Measurements from ENCODE around the gene TRIM34. TPM values are rescaled to one million over a fixed set of nuclear protein-coding genes. Genes with fewer than 3 reads are reported as not detected.

The TRIM34 gene
- total and polyA plus RNA-seq, 2 of the 4 experiments (the other 2 are of a cell fraction): 6.1 to 8.6 TPM

- in situ Hi-C loops (cut with MboI; ENCODE audit: low sequenced_read_pairs) (no loop called here), dilution Hi-C loops (cut with HindIII; ENCODE audit: low sequenced_read_pairs, unreplicated experiment) (no loop called here), intact Hi-C loops (cut with micrococcal nuclease) (no loop called here)
- peak overlapping the region; percentile 30; the same call in 1 of the 2 replicates for H2BK120ac ChIP-seq (ENCODE audit: low read depth, low read length)
- H3K4me1 ChIP-seq (ENCODE audit: control insufficient read depth, insufficient read depth, low read length): peaks cover 18% of the 10 kb centered on the region
- TF ChIP-seq CTCF (conservative IDR thresholded peaks at IDR 0.05; ENCODE audit: low read depth, low read length): no peak
- no peak for TF ChIP-seq FOS (IDR thresholded peaks at IDR 0.05; ENCODE audit: low read depth, low read length)
- no peak for TF ChIP-seq USF2 (IDR thresholded peaks at IDR 0.05; ENCODE audit: low read depth, low read length)
- no peak for TF ChIP-seq MXI1 (IDR thresholded peaks at IDR 0.05; ENCODE audit: borderline replicate concordance, low read depth, low read length)
- TF ChIP-seq SMC3 (IDR thresholded peaks at IDR 0.05; ENCODE audit: low read depth, low read length): no peak
- TF ChIP-seq CHD1 (IDR thresholded peaks at IDR 0.05; ENCODE audit: low read depth, low read length): no peak
- no peak for TF ChIP-seq CEBPB (IDR thresholded peaks at IDR 0.05; ENCODE audit: low read depth, low read length)
- TF ChIP-seq RAD21 (IDR thresholded peaks at IDR 0.05; ENCODE audit: low read length): no peak
- TF ChIP-seq MAFK (IDR thresholded peaks at IDR 0.05; ENCODE audit: low read depth, low read length): no peak
- TF ChIP-seq MAZ (IDR thresholded peaks at IDR 0.05; ENCODE audit: borderline replicate concordance, low read depth, low read length): no peak
- no peak for TF ChIP-seq BHLHE40 (IDR thresholded peaks at IDR 0.05; ENCODE audit: low read depth, low read length)
- no peak for TF ChIP-seq RCOR1 (IDR thresholded peaks at IDR 0.05; ENCODE audit: insufficient replicate concordance, low read length)
- no peak for TF ChIP-seq NFE2L2 (IDR thresholded peaks at IDR 0.05; ENCODE audit: low read depth, low read length)
- DNase-seq (no peak), ATAC-seq (ENCODE audit: low read depth) (no peak)
- ChIA-PET POLR2A (ENCODE audit: unreplicated experiment) (no interaction called here), CTCF (no interaction called here)
- H3K9me3 ChIP-seq (ENCODE audit: control insufficient read depth, insufficient read depth, low read length): no peaks in the 10 kb centered on the region
- peaks cover 14% of the 10 kb centered on the region for H3K9me1 ChIP-seq (ENCODE audit: insufficient read depth, low read length)
- H3K27ac ChIP-seq (ENCODE audit: insufficient read depth, low read length): peak overlapping the region; percentile 42; the same call in 1 of the 2 replicates
- peak overlapping the region; percentile 36; the same call in 1 of the 2 replicates for H2AK5ac ChIP-seq (ENCODE audit: low read depth, low read length)
- no peak overlapping the region for H2BK20ac ChIP-seq (ENCODE audit: low read depth, low read length)
- H3K9ac ChIP-seq (ENCODE audit: low read depth, low read length): peak overlapping the region; percentile 53
- H2BK5ac ChIP-seq (ENCODE audit: low read depth, low read length, poor library complexity, severe bottlenecking): peak overlapping the region; percentile 35
- peak overlapping the region; percentile 78 for H2AK9ac ChIP-seq (replicated peaks; ENCODE audit: low read depth, low read length, poor library complexity)
- H3K79me1 ChIP-seq (ENCODE audit: low read depth in 1 of 2, low read length in 2 of 2): peaks cover 0 to 16% of the 10 kb centered on the region in 2 experiments; a peak in 3 of 4 replicates
- peak overlapping the region; percentile 45; the same call in 1 of the 2 replicates for H3K56ac ChIP-seq (ENCODE audit: extremely low read depth, insufficient read depth, low read length)
- H3K4me3 ChIP-seq (ENCODE audit: insufficient read depth, low read depth, low read length): peak overlapping the region; percentile 46
- no peaks in the 10 kb centered on the region for H4K20me1 ChIP-seq (ENCODE audit: insufficient read depth, low read length)
- H3K14ac ChIP-seq (replicated peaks; ENCODE audit: low read depth, low read length): peak overlapping the region; percentile 61
- peak overlapping the region; percentile 29; the same call in 2 of the 3 replicates for H2BK15ac ChIP-seq (ENCODE audit: low read depth, low read length)
- no peaks in the 10 kb centered on the region for H3K27me3 ChIP-seq (ENCODE audit: control insufficient read depth, insufficient read depth, low read length)
- peak overlapping the region; percentile 94 for H3K4me2 ChIP-seq (ENCODE audit: low read depth, low read length)
- no TSS peak for BruUV-seq (replicated peaks)
- peak overlapping the region; percentile 13 for H4K5ac ChIP-seq (ENCODE audit: low read depth, low read length)
- H2AFZ ChIP-seq (replicated peaks; ENCODE audit: low read length, poor library complexity): peak overlapping the region; percentile 25
- H4K91ac ChIP-seq (ENCODE audit: insufficient read depth, low read depth, low read length): no peak overlapping the region
- peak overlapping the region; percentile 16; the same call in 1 of the 2 replicates for H3K18ac ChIP-seq (ENCODE audit: low read depth, low read length)
- H3K23ac ChIP-seq (ENCODE audit: low read depth, low read length): no peak overlapping the region; the same call in 1 of the 2 replicates
- no peaks in the 10 kb centered on the region for H3K36me3 ChIP-seq (ENCODE audit: control insufficient read depth, insufficient read depth, low read length)
- H4K8ac ChIP-seq (ENCODE audit: low read depth in 2 of 2, low read length in 2 of 2): peak overlapping the region; percentile 78 to 95; a peak in 2 of 4 replicates
- 42% methylated on average over 2 of the region's 4 CpGs; no CpG with 5 or more reads in 1 of the 2 experiments for WGBS, 2 experiments (ENCODE audit: extremely low coverage in 2 of 2, insufficient read length in 1 of 2)
- H3K4ac ChIP-seq (ENCODE audit: low read depth, low read length): peak overlapping the region; percentile 41
Observed at GRCh38 chr11:5625281-5625680, 480 bp downstream of the TRIM34 start.
